ENCODE measurements around the gene TBC1D14. TPM values are rescaled to one million over a fixed set of nuclear protein-coding genes. Genes with fewer than 3 reads are reported as not detected.
A peak's percentile ranks its signal among the peaks of the same experiment; 100 is the strongest.

The TBC1D14 gene
- total and polyA plus RNA-seq, 10 donors = 13.7 to 114 (median 68.4) TPM

- Histone ChIP-seq H3K4me1 (peaks cover 34 to 86% (median 61%) of the 10 kb centered on the region in 6 donors), H3K27me3 (replicated peaks in 1 of 7) (no peaks in the 10 kb centered on the region), H3K9me3 (no peaks in the 10 kb centered on the region), H3K4me3 (peak overlapping the region in 2 of 8 donors; percentile 14 to 93), H3K36me3 (peaks cover 0 to 55% (median 0%) of the 10 kb centered on the region in 6 donors), H3K27ac (peak overlapping the region in 1 of 8 donors; percentile 1)
- peak; percentile 80 for DNase-seq
- WGBS, 5 donors = 78 to 84% (median 80%) methylated on average over 23 of the region's 23 CpGs
- TF ChIP-seq POLR2A (IDR thresholded peaks at IDR 0.05) = no peak
- peak in 2 of 3 donors; percentile 39 to 49 for TF ChIP-seq POLR2AphosphoS5 (IDR thresholded peaks at IDR 0.05)
- no peak for TF ChIP-seq CTCF (IDR thresholded peaks at IDR 0.05 in 8 of 11, conservative IDR thresholded peaks at IDR 0.05 in 3 of 11)
- intact Hi-C loops (cut with DNase I; ENCODE audit: low total_unique reads) = loop anchor here (10.0 kb wide), 1 partner anchor 71 kb away; no protein-coding TSS in a partner anchor
These were observed 136.6 kb downstream of the TBC1D14 start for GRCh38 chr4:7045961-7046921.

GRCh38 chr4:7046971-7047370 is 137.3 kb downstream of the TBC1D14 start:
- intact Hi-C loops (cut with DNase I; ENCODE audit: low total_unique reads) = loop anchor here (10.0 kb wide), 1 partner anchor 72 kb away; no protein-coding TSS in a partner anchor
- no peak for DNase-seq
- no peak overlapping the region for H3K4me3 ChIP-seq
- H3K27ac ChIP-seq = no peak overlapping the region
- peaks cover 0 to 62% (median 1%) of the 10 kb centered on the region in 6 donors for H3K36me3 ChIP-seq
- TF ChIP-seq POLR2A (IDR thresholded peaks at IDR 0.05) (no peak), CTCF (IDR thresholded peaks at IDR 0.05 in 8 of 11, conservative IDR thresholded peaks at IDR 0.05 in 3 of 11) (no peak), POLR2AphosphoS5 (IDR thresholded peaks at IDR 0.05) (no peak)
- H3K9me3 ChIP-seq = no peaks in the 10 kb centered on the region
- H3K27me3 ChIP-seq (replicated peaks in 1 of 7) = no peaks in the 10 kb centered on the region
- H3K4me1 ChIP-seq = peaks cover 28 to 85% (median 59%) of the 10 kb centered on the region in 6 donors
- 82 to 93% (median 89%) methylated on average over 9 of the region's 9 CpGs for whole genome bisulfite sequencing, 5 donors

- H3K27me3 ChIP-seq (replicated peaks in 1 of 7) = no peaks in the 10 kb centered on the region
- intact Hi-C loops (cut with DNase I; ENCODE audit: low total_unique reads) = loop anchor here (10.0 kb wide), 1 partner anchor 74 kb away; no protein-coding TSS in a partner anchor
- TF ChIP-seq CTCF (IDR thresholded peaks at IDR 0.05 in 8 of 11, conservative IDR thresholded peaks at IDR 0.05 in 3 of 11) = no peak
- no peak for TF ChIP-seq POLR2A (IDR thresholded peaks at IDR 0.05)
- TF ChIP-seq POLR2AphosphoS5 (IDR thresholded peaks at IDR 0.05) = no peak
- no peak for DNase-seq
- WGBS, 5 donors = 93 to 96% (median 94%) methylated on average over 12 of the region's 12 CpGs
- H3K9me3 ChIP-seq = no peaks in the 10 kb centered on the region
- H3K4me3 ChIP-seq = no peak overlapping the region
- H3K4me1 ChIP-seq = peaks cover 34 to 96% (median 71%) of the 10 kb centered on the region in 6 donors
- H3K27ac ChIP-seq = no peak overlapping the region
- H3K36me3 ChIP-seq = peaks cover 0 to 76% (median 5%) of the 10 kb centered on the region in 6 donors
These were observed 139.0 kb downstream of the TBC1D14 start for GRCh38 chr4:7048642-7049041.

GRCh38 chr4:7049295-7049694 is 139.7 kb downstream of the TBC1D14 start:
- no peak for DNase-seq
- H3K27me3 ChIP-seq (replicated peaks in 1 of 7) = no peaks in the 10 kb centered on the region
- H3K4me1 ChIP-seq = peaks cover 31 to 97% (median 70%) of the 10 kb centered on the region in 6 donors
- no peak for TF ChIP-seq POLR2A (IDR thresholded peaks at IDR 0.05)
- peaks cover 0 to 83% (median 11%) of the 10 kb centered on the region in 6 donors for H3K36me3 ChIP-seq
- H3K27ac ChIP-seq = no peak overlapping the region
- H3K9me3 ChIP-seq = no peaks in the 10 kb centered on the region
- no peak overlapping the region for H3K4me3 ChIP-seq
- intact Hi-C loops (cut with DNase I; ENCODE audit: low total_unique reads) = loop anchor here (10.0 kb wide), 1 partner anchor 74 kb away; no protein-coding TSS in a partner anchor
- WGBS, 5 donors = 82 to 98% (median 93%) methylated on average over 3 to 4 of the region's 4 CpGs

Data from spleen (tissue), 11 donors.